GM20431 (cell line): Measurements from ENCODE around the gene SERTAD2.

Experiments
- in situ Hi-C: fragments of 300-500 bp; cut with MseI, MboI; formaldehyde crosslinking; loops from one replicate; pipeline ENCODE4 v1.15.0; 2020; ENCODE audit warnings: low sequenced_read_pairs; ENCODE audit not compliant: unreplicated experiment

The SERTAD2 gene

DNA sequence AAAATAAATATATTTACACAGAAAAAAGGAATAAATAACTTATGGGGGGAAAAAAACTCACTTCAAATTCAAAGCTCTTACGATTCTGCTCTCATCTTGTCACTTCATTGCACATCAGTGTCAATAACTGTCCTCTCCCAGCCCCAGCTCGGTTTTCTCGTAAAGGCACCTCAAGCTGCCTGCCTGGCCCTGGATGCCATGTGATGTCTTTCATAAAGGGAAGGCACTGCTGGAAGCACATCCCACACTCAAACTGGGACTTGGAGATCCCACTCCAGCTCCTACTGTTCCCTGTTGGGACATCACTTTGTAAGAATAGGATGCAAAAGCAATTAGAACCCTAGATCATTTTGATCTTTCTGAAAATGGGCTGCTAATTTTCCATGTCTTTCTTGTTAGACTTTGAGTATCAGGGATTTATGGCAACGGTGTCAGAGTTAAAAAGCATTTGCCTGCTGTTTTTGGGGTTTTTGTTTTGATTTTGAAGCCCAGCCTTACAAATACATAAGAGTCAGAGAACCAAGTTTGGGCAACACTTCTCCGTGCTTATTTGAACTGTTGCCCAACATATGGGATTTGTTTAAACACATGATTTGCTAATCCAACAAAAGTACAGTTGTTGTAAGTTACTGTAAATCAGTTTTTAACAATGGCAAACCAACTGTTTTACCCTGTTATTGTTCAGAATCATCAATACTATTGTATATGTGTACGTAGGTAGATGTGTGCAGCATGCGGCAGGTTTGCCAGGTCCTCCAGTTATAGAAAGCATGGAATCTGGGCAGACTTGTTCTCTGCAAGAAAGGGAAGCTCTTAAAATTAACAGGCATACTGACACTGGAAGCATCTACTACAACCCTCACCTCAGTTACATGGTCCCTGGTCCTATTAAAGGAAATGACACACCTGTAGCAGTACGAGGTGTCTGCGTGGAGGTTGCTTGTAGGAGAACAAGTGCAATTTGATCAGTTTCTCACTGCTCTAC is 20.6 kb downstream of the SERTAD2 start:
- in situ Hi-C loops, result no loop called here

- in situ Hi-C loops, result no loop called here
Measured at GRCh38 chr2:64631771-64632170, 21.9 kb downstream of the SERTAD2 start.

GRCh38 chr2:64630752-64631151 is 23.0 kb downstream of the SERTAD2 start:
- in situ Hi-C loops, result no loop called here

- in situ Hi-C loops, result no loop called here
Measured at GRCh38 chr2:64629875-64630274, 23.8 kb downstream of the SERTAD2 start.

- in situ Hi-C loops, result no loop called here
Measured at GRCh38 chr2:64629329-64629781, 24.4 kb downstream of the SERTAD2 start.

DNA sequence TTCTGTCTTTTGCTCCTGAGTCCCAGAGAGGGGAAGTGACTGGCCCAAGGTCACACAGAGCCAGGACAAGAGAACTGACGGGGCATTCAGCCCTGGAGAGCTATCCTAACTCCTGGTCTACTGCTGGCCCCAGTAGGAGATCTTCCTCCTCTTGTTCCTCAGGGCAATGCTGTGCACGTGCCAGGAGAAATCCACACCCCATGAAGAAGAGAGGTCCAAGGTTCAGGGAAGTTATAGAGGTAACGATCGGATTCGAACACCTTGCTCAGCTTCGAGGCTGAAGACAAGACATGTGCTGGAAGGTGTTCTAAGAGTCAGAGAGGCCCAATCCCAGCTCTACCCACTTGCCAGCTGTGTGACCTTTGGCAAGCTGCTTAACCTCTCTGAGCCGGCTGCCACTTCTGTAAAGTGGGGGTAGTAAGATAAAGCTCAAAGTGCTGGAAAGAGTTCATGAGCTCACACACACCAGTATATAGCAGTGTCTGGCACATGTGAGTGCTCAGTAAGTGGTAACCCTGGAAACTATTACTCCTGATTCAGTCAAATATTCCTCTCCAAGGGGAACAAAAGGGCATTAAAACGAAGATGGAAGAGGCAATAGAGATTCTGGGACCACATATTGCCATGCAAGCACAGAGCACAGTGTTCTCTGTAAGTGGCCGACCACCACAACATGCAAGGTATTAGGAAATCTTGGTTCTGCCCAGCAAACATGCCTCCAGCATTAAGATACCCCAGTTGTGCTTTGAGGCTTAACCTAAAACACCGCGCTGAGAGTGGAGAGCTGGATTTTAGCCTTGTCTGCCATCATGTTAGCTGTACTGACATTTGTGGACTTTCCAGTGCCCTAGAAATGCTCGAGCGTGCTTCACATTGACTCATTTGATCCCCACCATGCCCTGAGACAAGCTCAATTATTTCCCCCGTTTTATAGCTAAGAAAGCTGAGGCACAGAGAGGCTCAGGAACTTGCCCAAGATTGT is 25.6 kb downstream of the SERTAD2 start:
- in situ Hi-C loops, result no loop called here

DNA sequence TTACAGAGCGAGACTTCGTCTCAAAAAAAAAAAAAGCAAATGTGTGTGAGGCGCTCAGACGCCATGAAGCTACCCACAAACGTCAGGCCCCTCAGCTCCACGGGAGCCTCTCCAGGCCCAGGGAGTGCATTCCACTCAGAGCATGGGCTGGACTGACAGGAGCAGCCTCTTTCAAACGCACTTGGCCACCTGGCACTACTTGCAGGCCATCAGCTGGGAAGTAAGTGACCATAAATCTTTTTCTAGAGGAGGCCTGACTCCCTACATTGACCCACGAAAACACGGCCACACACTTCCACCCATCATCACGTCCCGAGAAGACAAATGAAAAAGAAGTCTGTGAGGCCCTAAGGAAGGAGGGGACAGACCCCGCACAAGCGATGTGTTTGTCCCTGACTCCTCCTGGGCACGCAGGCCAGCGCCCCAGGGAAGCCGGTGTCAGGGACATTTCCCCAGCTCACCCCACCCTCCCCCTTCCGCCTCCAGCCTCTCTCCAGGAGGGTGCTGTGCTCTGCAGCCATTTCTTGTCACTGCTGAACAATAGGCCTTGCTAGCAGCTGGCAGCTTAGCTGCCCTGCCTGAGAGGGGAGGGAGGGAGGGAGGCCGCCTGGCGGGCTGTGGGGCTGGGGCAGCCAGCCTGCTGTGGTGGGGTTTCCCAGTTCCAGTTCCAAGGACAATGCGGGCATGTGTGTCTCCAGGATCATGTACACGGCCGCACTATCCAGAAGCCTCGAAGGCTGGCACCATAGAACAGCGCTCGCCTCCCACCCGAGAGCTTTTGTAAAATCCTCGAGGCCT is 26.6 kb downstream of the SERTAD2 start:
- in situ Hi-C loops, result no loop called here

GRCh38 chr2:64626146-64626809 is 27.4 kb downstream of the SERTAD2 start:
- in situ Hi-C loops, result no loop called here

DNA sequence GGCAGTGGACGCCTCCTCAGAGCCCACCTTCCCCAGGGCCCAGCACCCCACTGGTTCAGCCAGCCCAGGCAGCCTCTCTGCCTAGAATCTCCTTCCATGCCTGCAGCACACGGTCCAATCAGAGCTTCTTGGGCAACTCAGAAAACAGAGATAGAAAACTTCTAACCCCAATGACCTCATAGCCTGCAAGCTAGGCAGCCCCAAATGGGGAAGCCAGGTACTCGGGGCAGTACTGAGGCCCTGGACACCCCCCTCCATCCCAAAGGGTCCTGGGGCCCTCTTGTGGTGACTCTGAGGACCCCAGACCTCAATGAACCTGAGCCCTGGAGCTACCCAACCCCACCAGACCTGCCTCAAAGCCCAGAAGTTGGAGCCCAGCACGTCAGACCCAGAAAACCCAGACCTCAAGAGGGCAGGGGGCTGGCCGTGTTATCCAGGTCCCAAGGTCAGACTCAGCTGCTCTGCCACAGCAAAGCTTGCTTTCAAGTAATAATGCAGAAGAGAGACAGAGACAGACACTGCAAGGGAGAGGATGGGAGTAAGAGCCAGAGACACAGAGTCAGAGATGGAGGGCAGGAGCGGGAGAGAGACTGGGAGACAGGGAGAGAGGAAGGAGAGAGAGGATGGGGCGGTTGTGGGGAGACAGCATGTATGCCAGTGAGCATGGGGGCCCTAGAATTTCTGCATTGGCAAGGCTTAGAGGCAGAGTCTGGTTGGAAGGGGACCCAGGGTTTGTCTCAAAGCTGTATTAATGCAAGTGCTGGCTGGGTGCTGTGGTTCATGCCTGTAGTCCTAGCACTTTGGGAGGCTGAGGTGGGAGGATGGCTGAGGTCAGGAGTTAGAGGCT is 28.2 kb downstream of the SERTAD2 start:
- in situ Hi-C loops, result no loop called here

DNA sequence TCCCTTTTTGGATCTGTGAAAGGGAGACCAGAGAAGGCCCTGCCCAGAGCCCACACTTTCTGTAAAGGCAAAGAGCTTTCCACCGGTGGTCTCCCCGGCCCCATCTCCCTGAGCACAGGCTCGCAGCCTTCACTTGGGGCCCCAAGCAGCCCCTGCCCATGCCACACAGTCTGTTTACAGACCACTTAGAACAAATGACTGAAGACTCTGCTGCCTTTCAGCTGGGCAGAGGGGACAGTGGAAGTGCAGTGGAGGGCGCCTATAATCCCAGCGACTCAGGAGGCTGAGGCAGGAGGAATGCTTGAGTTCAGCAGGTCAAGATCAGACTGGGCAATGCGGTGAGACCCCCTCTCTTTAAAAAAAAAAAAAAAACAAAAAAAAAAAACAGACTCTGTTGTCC is 28.9 kb downstream of the SERTAD2 start:
- in situ Hi-C loops, result loop anchor here (25.0 kb wide), 1 partner anchor 237 kb away; no protein-coding TSS in a partner anchor

- in situ Hi-C loops, result loop anchor here (25.0 kb wide), 1 partner anchor 238 kb away; no protein-coding TSS in a partner anchor
Measured at GRCh38 chr2:64624108-64624610, 29.6 kb downstream of the SERTAD2 start.

DNA sequence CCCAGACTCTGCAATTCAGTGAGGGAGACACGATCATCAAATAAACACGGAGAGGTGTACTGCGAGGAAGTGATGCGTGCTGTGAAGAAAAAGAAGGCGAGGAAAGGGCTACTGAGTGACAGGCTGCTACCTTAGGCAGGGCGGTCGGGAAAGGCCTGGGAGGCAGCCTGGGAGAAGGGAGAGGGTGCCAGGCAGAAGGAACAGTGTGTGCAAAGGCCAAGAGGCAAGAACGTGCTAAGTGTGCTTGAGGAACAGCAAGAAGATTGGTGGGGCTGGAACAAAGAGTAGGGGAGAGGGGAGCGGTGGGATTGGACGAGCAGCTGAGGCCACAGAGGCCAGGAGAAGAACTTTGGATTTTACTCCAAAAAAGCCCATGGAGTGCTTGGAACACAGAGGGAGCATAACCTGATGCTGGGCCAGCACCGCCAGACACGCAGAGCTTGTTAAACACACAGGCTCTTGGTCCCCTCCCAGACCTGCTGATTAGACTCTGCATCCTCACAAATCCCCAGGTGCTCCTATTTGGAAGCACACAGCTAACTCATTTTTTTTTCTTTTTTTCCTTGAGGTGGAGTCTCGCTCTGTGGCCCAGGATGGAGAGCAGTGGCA is 30.4 kb downstream of the SERTAD2 start:
- in situ Hi-C loops, result loop anchor here (25.0 kb wide), 1 partner anchor 239 kb away; no protein-coding TSS in a partner anchor

DNA sequence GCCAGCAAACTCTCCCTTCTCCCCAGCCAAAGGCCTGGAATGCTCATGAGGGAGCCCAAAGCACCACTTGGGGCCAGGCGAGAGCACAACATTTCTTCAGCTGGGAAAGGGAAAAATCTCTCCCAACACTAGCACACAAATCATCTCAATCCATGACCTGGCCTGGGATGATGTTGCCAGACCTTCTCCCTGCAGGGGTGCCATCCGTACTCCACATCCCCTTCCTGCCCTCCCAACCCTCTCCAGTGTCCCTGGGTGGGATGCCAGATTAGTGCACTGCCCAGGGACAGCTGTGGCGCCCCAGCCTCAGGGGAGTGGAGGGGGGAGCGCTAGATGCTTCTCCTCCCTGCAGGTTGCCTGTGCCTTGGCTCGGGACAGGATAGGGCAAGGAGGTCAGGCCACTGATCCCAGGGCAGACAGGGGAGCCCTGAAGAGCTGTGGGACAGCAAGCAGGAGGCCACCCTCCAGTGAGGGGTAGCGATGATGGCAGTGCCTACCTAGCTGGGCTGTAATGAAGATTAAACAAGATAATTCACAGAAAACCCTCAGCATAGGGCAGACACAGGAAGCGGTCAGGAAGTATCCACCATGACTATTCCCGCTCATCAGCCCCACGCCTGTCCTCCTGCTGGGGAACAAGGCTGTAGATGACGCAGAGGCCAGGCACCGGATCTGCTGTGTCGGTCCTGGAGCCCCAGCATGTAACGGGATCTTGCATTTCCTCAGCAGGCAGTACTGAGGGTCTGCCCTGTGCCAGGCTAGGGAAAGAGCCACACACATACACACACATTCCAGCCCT is 31.1 kb downstream of the SERTAD2 start:
- in situ Hi-C loops, result loop anchor here (25.0 kb wide), 1 partner anchor 240 kb away; no protein-coding TSS in a partner anchor

DNA sequence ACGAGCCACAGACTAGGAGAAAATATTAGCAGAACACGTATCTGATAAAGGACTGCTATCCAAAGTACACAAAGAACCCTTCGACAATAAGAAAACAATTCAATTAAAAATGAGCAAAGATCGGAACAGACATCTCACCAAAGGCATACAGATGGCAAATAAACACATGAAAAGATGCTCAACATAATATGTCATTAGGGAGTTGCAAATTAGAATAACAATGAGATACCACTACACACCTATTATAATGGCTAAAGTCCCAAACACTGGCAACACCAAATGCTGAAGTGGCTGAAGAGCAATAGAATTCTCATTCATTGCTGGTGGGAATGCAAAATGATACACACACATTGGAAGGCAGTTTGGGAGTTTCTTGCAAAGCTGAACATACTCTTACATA is 33.1 kb downstream of the SERTAD2 start:
- in situ Hi-C loops, result loop anchor here (25.0 kb wide), 1 partner anchor 242 kb away; no protein-coding TSS in a partner anchor

DNA sequence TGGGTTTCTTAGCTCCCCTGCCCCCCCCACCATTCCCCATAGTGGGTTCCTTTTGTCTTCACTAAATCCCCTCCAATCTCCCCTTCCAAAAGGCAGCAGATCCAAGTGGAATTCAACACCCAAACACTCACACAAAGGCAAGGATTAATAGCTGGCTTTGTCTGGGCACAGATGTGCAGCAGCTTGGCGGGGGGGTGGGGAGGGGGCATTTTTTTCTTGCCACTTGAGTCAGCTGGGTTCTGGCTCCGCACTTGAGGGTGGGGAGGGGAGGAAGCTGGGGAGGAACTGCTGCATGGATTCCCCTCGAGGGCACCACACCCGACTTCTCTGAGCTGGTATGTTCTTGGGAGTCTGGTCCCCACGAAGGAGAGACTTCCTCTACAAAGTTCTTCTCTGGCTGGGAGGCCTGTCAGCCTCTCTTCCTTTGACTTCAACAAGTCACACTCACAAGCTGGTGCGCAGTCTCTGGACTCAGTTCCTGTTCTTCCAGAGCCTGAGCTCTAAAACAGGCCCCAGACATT is 36.0 kb downstream of the SERTAD2 start:
- in situ Hi-C loops, result loop anchor here (25.0 kb wide), 1 partner anchor 245 kb away; no protein-coding TSS in a partner anchor

DNA sequence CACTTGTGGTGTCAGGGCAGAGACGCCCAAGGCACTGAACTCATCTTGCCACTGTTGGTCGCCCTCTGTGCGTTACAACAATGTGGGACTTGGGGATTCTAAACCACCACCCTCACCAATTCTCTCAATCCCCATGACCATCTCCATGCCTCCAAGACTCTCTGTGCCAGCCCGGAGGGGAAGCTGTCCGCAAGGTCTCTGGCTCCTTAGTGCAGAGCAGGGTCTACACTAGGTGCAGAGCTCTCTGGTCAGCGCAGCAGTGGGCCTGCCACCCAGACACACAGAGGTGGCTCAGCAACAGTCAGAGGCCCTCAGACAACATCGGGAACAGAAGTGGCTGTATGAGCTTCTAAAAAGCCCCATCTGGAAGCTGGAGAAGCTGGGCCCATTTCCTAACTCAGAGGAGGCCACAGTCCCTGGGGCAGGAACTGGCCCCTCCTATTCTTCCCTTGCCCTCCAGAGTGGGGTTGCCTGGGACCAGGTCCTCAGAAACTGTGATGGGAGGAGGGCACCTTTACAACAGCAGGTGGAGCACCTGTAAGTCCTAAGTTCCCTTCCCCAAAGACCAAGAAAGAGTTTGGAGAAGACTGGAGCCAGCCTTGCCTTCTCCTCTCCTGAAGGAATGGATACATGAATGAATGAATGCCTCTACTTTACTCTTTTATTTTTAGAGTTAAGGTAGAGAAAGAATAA is 37.7 kb downstream of the SERTAD2 start:
- in situ Hi-C loops, result loop anchor here (25.0 kb wide), 1 partner anchor 246 kb away; no protein-coding TSS in a partner anchor
